ENCODE data around the gene USP37.

- TF ChIP-seq EGR1 (IDR thresholded peaks at IDR 0.05; ENCODE audit: low read depth) = no peak
- no peak for TF ChIP-seq CTCF (IDR thresholded peaks at IDR 0.05 in 2 of 3, conservative IDR thresholded peaks at IDR 0.05 in 1 of 3; ENCODE audit: borderline replicate concordance in 1 of 3, insufficient read depth in 1 of 3, low read depth in 2 of 3, low read length in 2 of 3)
- no peak for TF ChIP-seq EZH2 (IDR thresholded peaks at IDR 0.05)
- no peak for TF ChIP-seq SIN3A (IDR thresholded peaks at IDR 0.05; ENCODE audit: low read depth)
- TF ChIP-seq YY1 (IDR thresholded peaks at IDR 0.05; ENCODE audit: extremely low read depth, insufficient replicate concordance, low read depth, low read length) = no peak
- no peak for TF ChIP-seq MAX (IDR thresholded peaks at IDR 0.05)
These were observed 2.7 kb upstream of the USP37 start for GRCh38 chr2:218570850-218571249.

All from HCT116 (cell line).